Gastrocnemius medialis (tissue), 4 donors: ENCODE results near the gene FBXL17. TPM values are rescaled to one million over a fixed set of nuclear protein-coding genes. Genes with fewer than 3 reads are reported as not detected.

ENCODE experiments used
- ATAC-seq, 2 donors: fragments of 150-250 bp; one replicate each; pipeline ENCODE4 v1.9.1; 2016
- DNase-seq, 2 donors: peaks; one replicate each; pipeline ENCODE4 v3.0.0-alpha.2; 2019
- H3K27ac ChIP-seq, 4 donors: fragments of 200-600 bp; sonication (generic); 1 replicate in 1 of 4; 2 replicates in 3 of 4; pipeline ENCODE4 v1.5.1; 2016 to 2018; ENCODE audit warnings: mild to moderate bottlenecking in 2 of 4, moderate library complexity in 1 of 4
- H3K27me3 ChIP-seq, 3 donors: fragments of 200-600 bp; sonication (generic) in 2 of 3; 1 replicate in 1 of 3; 2 replicates in 2 of 3; pipeline versions ENCODE4 v1.5.1 to v1.6.0; 2016 to 2019; ENCODE audit warnings: mild to moderate bottlenecking in 1 of 3, moderate library complexity in 1 of 3
- H3K36me3 ChIP-seq, 2 donors: fragments of 200-600 bp; sonication (generic) in 1 of 2; one replicate each; pipeline ENCODE4 v1.5.1; 2017 to 2018
- H3K4me1 ChIP-seq, 2 donors: fragments of 200-600 bp; sonication (generic) in 1 of 2; one replicate each; pipeline ENCODE4 v1.5.1; 2016 to 2017; ENCODE audit warnings: mild to moderate bottlenecking in 2 of 2
- H3K4me3 ChIP-seq, 4 donors: fragments of 200-600 bp; sonication (generic) in 3 of 4; 1 replicate in 1 of 4; 2 replicates in 3 of 4; pipeline ENCODE4 v1.5.1; 2016 to 2019; ENCODE audit warnings: mild to moderate bottlenecking in 2 of 4
- H3K9me3 ChIP-seq, 3 donors: fragments of 200-600 bp; sonication (generic) in 2 of 3; 1 replicate in 1 of 3; 2 replicates in 2 of 3; pipeline ENCODE4 v1.5.1; 2016 to 2019
- CTCF ChIP-seq, 5 experiments: fragments of 450-650 bp in 3 of 5; fragments of 200-600 bp in 2 of 5; sonication (generic) in 2 of 5; IDR thresholded peaks in 4 of 5; conservative IDR thresholded peaks in 1 of 5; 1 replicate in 4 of 5; 2 replicates in 1 of 5; pipeline ENCODE4 v1.5.1; 2016 to 2019; ENCODE audit warnings: antibody characterized with exemption in 5 of 5, mild to moderate bottlenecking in 3 of 5, moderate library complexity in 3 of 5
- POLR2A ChIP-seq, 2 donors: fragments of 450-650 bp; IDR thresholded peaks; one replicate each; pipeline ENCODE4 v1.6.1; 2017; ENCODE audit warnings: antibody characterized with exemption in 2 of 2, mild to moderate bottlenecking in 2 of 2, moderate library complexity in 2 of 2
- in situ Hi-C, 4 donors: fragments of 200-750 bp; cut with MboI; loops; one replicate each; pipeline versions ENCODE4 v1.15.0 to v1.8.0; 2017; ENCODE audit warnings: low sequenced_read_pairs in 4 of 4
- intact Hi-C: fragments of 100-400 bp; cut with DNase I; formaldehyde crosslinking; loops from one replicate; pipeline ENCODE4 v1.15.1; 2023; ENCODE audit warnings: low total_unique reads
- total RNA-seq, 4 donors: library from RNA; depleted of rRNA; stranded (reverse); fragments of >200 nt; gene quantifications; one replicate each; pipeline versions ENCODE4 v1.1.0 to v1.2.3, GENCODE V29; 2016

FBXL17 gene
- total RNA-seq, 4 donors from 2014 or later = 23.3 to 33.4 (median 26.9) TPM

GRCh38 chr5:108339220-108339619 lies 42.7 kb downstream of the FBXL17 start:
- no peaks in the 10 kb centered on the region for H3K9me3 ChIP-seq
- peaks cover 14 to 26% of the 10 kb centered on the region in 2 donors for H3K4me1 ChIP-seq
- no peak for ATAC-seq
- no peaks in the 10 kb centered on the region for H3K36me3 ChIP-seq
- H3K27ac ChIP-seq = no peak overlapping the region
- no peak for DNase-seq
- no peak overlapping the region for H3K4me3 ChIP-seq
- TF ChIP-seq POLR2A (IDR thresholded peaks at IDR 0.05) = no peak
- no peak for TF ChIP-seq CTCF (IDR thresholded peaks at IDR 0.05 in 4 of 5, conservative IDR thresholded peaks at IDR 0.05 in 1 of 5)
- no peaks in the 10 kb centered on the region for H3K27me3 ChIP-seq
- intact Hi-C loops = no loop called here
- in situ Hi-C loops = loop anchor here in 1 of 4 donors (25.0 kb wide), 1 partner anchor 202 kb away; no protein-coding TSS in a partner anchor

- ATAC-seq (no peak), DNase-seq (no peak)
- in situ Hi-C loops = loop anchor here in 1 of 4 donors (25.0 kb wide), 1 partner anchor 197 kb away; no protein-coding TSS in a partner anchor
- no peak for TF ChIP-seq POLR2A (IDR thresholded peaks at IDR 0.05)
- no peak for TF ChIP-seq CTCF (IDR thresholded peaks at IDR 0.05 in 4 of 5, conservative IDR thresholded peaks at IDR 0.05 in 1 of 5)
- Histone ChIP-seq H3K27ac (no peak overlapping the region), H3K4me1 (peaks cover 0 to 3% of the 10 kb centered on the region in 2 donors), H3K27me3 (no peaks in the 10 kb centered on the region), H3K36me3 (no peaks in the 10 kb centered on the region), H3K4me3 (no peak overlapping the region), H3K9me3 (no peaks in the 10 kb centered on the region)
- intact Hi-C loops = no loop called here
Measured at GRCh38 chr5:108334225-108334624, 47.7 kb downstream of the FBXL17 start.

GRCh38 chr5:108326982-108327381 lies 54.9 kb downstream of the FBXL17 start:
- Histone ChIP-seq H3K4me3 (no peak overlapping the region), H3K36me3 (no peaks in the 10 kb centered on the region), H3K4me1 (peaks cover 0 to 2% of the 10 kb centered on the region in 2 donors), H3K9me3 (no peaks in the 10 kb centered on the region), H3K27me3 (no peaks in the 10 kb centered on the region), H3K27ac (no peak overlapping the region)
- DNase-seq (no peak), ATAC-seq (no peak)
- in situ Hi-C loops = loop anchor here in 1 of 4 donors (25.0 kb wide), 1 partner anchor 190 kb away; no protein-coding TSS in a partner anchor
- intact Hi-C loops = no loop called here
- no peak for TF ChIP-seq CTCF (IDR thresholded peaks at IDR 0.05 in 4 of 5, conservative IDR thresholded peaks at IDR 0.05 in 1 of 5)
- no peak for TF ChIP-seq POLR2A (IDR thresholded peaks at IDR 0.05)

- TF ChIP-seq POLR2A (IDR thresholded peaks at IDR 0.05) (no peak), CTCF (IDR thresholded peaks at IDR 0.05 in 4 of 5, conservative IDR thresholded peaks at IDR 0.05 in 1 of 5) (no peak)
- H3K4me1 ChIP-seq = peaks cover 0 to 11% of the 10 kb centered on the region in 2 donors
- intact Hi-C loops = no loop called here
Measured at GRCh38 chr5:108324886-108325285, 57.0 kb downstream of the FBXL17 start.

GRCh38 chr5:108321341-108321740 lies 60.6 kb downstream of the FBXL17 start:
- in situ Hi-C loops = no loop called here
- TF ChIP-seq POLR2A (IDR thresholded peaks at IDR 0.05) (no peak), CTCF (IDR thresholded peaks at IDR 0.05 in 4 of 5, conservative IDR thresholded peaks at IDR 0.05 in 1 of 5) (no peak)
- H3K9me3 ChIP-seq = no peaks in the 10 kb centered on the region
- intact Hi-C loops = no loop called here
- no peaks in the 10 kb centered on the region for H3K36me3 ChIP-seq
- H3K4me1 ChIP-seq = peaks cover 0 to 11% of the 10 kb centered on the region in 2 donors
- H3K27ac ChIP-seq = no peak overlapping the region
- no peaks in the 10 kb centered on the region for H3K27me3 ChIP-seq
- DNase-seq (no peak), ATAC-seq (no peak)
- H3K4me3 ChIP-seq = no peak overlapping the region

More at GRCh38 chr5:108324886-108325285, 57.0 kb downstream of the FBXL17 start:
- in situ Hi-C loops = loop anchor here in 1 of 4 donors (25.0 kb wide), 1 partner anchor 188 kb away; no protein-coding TSS in a partner anchor
- Histone ChIP-seq H3K27ac (no peak overlapping the region), H3K9me3 (no peaks in the 10 kb centered on the region), H3K36me3 (no peaks in the 10 kb centered on the region), H3K27me3 (no peaks in the 10 kb centered on the region), H3K4me3 (no peak overlapping the region)
- no peak for ATAC-seq
- DNase-seq = no peak
